ENCODE measurements around the gene IGDCC3.

- TF ChIP-seq MAX (CRISPR knock-in tag; IDR thresholded peaks at IDR 0.05) (no peak), HMGXB4 (CRISPR knock-in tag; IDR thresholded peaks at IDR 0.05) (no peak)
Measured at GRCh38 chr15:65396965-65397317, 19.1 kb upstream of the IGDCC3 start.
